HG03565 (cell line): ENCODE measurements around the gene ADCYAP1.

Source experiments
- ATAC-seq: cut with Tn5 transposase; IDR thresholded peaks from one replicate; pipeline ENCODE4 v1.9.1; 2021; ENCODE audit warnings: mild to moderate bottlenecking, moderate library complexity; ENCODE audit not compliant: unreplicated experiment

Gene ADCYAP1

DNA sequence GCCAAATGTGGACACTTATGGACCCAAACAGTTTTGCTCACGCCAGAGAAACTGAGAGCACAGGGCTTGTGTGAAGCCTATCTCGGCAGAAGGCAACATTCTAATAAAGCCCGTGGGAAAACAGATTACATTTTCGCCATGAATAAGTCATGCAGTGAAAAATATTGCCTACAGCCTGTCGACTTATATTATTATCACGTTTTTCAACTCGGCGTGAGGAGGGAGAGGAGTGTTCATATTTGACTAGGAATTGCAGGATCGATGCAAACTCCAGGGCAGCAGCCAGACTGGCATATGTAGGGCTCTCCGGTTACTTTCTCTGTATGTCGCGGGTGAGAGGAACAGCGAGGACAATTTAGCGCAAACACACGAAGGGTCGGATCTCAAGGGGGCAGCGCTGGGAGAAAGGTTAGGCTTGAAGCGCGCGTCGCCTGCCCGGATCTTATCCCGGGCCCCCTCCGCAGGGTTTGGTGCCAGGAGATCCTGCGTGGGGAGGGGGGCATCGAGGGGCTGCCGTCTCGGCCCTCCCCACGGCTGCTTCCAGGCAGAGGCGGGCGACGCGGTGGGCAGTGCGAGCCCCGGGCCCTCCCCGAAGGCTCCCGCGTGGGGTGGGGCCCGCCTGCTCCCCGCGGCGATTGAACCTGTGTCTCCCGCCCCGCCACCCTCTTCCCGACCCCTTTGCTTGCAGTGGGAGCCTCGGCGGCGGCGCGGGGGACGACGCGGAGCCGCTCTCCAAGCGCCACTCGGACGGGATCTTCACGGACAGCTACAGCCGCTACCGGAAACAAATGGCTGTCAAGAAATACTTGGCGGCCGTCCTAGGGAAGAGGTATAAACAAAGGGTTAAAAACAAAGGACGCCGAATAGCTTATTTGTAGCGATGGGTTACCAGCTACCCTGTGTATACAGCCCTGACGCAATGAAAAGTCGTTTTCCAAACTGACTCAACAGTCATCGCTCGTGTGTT, 4.4 kb downstream of the ADCYAP1 start:
- no peak for ATAC-seq

DNA sequence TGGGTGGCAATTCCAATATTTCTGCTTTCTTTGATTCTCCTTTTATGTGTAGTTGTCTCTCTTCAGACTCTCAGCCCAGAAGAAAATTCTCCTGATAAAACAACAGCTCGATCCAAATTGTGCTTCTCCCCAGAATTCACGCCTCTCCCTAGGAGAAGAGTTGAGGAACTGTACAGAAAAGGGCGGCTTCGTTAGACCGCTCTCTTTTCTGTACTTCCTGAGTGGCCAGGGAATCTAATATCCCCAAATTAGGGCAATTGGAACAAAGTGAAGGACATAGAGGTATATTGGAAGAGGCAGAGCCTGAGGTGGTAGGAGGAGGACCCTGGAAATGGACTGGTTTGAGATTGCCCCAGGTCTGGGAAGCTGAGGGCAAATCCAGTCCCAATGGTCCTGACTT, 5.6 kb downstream of the ADCYAP1 start:
- no peak for ATAC-seq

DNA sequence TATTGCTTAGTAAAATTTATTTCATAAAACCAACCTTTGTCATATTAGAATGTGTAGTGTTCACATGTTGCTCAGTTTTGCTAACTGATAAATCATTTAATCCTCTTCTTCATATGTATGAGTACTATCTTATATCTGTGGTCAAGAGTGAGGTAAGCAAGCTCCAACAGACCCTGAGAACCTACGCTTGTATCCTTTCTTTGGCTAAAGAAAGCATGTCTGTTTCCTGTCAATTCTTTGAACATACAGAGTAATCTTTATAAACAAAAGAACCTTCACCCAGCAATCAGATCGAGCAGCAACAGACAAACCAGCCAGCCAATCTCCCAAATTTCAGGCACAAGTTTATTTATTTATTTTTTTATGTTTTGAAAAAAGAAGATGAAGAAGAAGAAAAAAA, 6.4 kb downstream of the ADCYAP1 start:
- no peak for ATAC-seq

DNA sequence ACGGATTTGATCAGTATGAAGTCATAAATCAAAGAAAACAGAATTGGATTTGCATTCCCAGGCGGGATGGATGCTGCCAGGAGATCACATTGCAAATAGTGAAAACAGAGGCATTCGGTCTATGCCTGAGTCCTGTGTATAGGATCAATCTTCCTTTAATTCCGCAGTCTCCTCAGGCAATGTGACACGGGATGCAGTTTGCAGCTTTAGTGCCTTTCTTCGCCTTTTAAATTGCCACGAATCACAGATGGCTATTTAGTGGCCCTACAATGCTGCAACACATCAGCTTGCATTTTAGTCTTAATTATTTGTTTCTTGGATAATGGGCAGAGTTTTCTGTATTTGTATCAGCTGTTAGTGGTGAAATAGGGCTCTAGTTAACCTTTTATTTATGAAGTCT, 6.8 kb downstream of the ADCYAP1 start:
- ATAC-seq: no peak

DNA sequence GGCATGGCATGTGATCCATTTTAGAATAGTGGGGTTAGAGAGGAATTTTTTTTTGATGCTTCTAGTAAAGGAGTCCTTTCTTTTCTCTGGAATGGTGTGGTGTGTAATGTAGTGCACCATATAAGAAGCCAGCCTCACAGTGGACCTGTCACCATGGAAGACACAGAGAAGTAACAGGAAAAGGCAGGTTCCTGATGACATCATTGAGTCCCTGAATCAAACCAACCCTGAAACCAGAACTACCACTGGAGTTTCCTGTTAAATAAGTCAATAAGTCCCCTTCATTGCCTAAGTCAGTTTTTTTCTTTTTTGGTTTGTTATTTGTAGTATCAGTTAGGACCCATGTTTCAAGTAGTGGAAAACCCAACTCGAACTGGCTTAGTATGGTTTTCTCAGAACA, 11.9 kb downstream of the ADCYAP1 start:
- no peak for ATAC-seq

DNA sequence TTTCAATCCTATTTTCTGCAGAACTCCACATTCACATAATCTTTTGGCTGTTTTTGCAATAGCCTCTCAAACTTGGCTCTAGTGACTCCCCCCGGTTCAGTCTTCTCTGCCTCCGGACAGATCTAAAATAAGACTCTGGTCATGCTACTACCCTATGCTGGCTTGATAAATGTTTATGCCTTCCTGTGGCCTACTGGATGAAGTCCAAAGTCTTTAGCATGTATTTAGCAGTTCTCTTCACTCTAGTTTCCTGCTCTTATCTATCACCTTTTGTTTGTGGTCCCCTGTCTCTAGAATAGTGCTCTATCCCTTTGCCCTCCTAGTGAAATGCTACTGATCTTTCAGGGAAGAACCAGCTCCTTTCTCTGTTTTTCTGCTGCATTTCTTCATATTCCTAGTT, 14.4 kb downstream of the ADCYAP1 start:
- ATAC-seq: no peak

DNA sequence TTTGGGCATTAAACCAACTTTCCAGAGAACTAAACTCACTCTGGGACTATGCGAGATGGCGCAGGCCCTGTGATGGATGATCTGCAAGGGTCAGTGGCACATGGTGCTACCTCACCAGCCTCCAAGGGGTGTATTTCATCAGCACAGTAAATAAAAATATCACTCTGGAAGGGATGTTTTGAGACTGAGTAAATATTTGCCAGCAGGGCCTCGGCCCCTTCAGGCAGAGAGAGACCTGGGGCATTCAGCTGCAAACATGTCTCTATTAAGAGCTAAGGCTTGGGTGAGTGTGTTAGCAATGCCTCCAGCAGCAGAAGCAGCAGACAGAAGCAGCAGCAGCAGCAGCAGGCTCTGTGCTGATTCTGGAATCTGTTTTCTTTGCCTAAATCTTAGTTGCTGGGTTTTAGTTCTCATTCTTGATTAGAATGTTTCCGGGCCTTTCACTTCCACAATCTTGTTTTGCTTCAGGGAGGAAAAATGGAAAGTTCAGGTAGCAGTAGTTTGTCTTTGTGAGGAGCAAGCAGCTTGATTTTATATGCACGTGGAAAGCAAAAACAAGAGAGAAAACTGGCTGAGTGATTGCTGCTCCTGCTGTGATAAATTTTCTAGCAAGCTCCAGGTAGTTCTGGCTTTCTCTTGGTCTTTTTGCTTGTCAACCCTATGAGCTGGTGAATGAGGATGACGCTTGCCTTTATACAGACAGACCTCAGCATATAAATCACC, 18.6 kb downstream of the ADCYAP1 start:
- no peak for ATAC-seq

DNA sequence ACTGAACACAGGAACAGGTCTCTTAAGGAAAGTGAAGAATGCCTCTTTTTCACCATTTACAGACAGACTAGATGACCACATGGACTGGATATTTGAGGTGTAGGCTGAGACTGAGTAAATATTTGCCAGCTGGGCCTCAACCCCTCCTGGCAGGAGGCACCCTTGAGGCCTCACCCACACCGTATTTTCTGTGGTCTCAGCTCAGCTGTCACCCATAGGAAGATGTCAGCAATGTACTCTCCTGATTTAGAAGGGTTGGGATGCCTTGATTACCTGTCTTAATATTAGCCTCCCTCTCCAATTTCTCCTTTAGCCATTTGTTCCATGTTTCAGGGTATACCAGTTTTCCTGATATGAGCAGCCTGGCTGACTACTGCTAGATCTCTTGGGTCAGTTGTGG, 20.3 kb downstream of the ADCYAP1 start:
- no peak for ATAC-seq

DNA sequence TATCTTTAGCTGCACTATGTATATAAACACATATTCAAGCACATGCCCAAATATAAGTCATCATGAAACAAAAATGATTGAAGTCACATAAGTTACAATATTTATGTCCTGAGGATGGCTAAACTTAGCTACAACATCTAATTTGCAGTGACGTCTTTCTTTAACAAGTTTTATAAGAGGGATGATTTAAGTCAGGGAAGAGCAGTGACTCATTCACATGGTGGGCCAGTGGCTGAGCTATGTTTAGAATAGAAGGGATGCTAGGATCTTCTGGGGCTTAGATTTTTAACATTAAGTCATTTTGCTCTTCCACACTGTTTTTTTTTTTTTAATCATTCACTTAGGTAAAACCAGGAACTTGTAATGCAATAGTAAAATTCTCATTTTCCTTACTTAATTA, 22.3 kb downstream of the ADCYAP1 start:
- no peak for ATAC-seq

DNA sequence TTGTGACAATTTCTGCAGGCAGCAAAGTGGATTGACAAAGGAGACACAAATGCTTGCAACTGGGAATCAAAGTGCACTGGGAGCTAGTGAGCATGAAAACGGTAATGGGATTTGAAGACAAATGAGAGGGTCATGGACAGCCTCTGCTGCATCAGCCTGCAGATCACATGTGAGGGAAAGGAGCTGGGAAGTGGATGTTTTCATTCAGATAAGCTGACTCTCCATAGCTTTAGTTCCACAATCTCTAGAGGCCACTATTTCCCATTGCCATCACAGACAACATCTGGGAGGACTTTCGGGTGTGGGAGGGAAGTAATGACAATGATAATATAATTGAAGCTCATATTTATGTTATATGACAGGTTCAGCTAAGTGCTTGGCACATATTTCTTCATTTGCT, 28.4 kb downstream of the ADCYAP1 start:
- no peak for ATAC-seq

DNA sequence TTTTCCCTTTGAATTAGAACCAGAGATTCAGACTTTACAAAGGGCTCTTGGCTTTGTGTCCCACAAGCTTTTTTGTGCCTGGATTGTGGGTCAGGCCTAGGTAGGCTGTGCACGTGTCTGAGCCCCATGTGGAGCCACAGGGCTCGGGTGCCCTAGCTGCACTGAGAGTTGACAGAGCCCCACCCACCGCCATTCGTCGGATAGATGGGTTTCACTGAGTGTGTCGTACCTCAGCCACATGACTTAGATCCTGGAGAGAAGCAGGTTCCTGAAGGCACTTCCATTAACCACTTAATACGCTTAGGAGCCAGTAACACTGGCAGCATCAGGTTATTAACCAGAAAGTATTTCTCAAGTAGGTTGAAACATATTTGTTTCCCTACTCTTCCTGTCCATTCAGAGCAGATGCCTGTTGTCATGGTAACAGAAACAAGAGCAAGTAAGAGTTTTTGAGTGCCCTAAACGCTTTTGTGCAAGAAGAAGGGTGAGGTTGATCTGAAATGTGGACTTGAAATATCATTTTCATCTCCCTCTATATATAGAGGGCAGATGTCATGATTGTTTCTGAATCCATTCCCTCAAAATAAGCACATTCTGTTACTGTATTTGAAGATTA, 30.0 kb downstream of the ADCYAP1 start:
- no peak for ATAC-seq

DNA sequence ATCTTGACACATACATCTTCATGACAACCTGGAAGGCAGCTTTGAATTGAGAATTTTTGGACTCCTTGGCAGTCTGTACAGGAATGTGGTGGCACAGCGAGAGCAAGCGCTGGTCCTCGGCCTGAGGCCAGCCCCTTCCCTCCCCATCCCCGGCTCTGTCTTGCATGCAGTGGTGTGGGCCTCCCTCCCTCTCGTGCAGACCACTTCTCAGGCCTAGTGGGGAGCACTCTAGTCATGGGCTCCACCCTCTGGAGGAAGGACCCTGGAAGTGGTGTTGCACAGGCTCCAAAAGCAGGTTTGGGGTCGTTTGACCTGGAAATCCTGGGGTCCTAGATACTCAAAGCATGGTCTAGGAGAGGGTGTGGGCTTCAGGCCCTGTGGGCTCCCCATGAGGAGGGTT, 32.3 kb downstream of the ADCYAP1 start:
- no peak for ATAC-seq

DNA sequence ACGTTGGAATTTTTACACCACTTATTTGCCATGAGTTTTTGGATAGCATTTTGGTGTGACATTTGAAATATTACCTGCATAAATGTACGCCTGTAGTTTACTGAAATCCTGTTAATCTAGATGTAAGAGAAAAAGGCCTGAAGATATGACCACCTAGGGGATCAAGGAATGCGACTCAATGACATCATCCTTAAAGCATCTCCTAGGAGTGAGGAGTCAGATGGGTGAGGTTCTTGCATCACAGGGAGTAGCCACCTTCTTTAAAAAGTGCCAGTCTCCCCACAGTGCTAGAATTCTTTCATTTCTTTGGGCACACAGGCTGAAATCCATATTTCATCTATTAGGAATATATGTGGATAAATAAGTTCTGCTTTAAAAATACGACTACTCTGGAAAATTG, 34.5 kb downstream of the ADCYAP1 start:
- ATAC-seq: no peak

DNA sequence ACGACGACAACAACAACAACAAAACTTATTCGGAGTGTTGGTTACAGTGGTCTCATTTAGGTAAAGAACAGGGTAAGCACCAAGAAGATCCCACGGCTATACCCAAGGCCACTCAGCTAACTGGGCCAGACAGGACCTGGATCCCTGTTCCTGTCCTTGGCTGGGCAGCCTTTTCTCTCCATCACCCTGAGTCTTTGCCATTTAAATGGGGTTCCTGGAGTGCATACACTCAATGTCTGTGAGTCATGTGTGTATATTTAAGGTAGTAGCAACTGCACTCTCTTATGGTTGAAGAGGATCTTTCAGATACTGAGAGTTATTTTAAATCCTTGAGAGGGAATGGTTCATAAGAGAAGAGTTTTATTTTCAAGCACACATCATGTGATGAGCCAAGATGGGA, 35.3 kb downstream of the ADCYAP1 start:
- no peak for ATAC-seq

DNA sequence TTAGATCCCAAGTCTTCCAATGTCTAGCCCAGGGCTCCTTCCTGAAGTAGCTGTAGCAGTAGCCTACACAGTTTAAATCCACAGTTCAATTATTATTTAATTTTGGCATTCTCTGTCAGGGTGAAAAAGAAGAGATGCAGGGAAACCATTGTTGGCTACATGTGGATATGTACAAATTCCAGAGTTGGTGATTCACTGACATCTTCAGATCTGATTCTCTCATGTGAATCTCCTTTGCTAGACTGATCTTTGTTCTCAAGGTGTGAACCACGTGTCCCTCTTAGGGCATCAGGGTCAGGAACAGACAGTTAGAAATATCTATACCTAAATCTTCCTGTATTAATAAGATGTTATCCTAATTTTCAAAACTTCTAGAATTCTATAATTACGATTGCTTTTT, 36.7 kb downstream of the ADCYAP1 start:
- no peak for ATAC-seq

DNA sequence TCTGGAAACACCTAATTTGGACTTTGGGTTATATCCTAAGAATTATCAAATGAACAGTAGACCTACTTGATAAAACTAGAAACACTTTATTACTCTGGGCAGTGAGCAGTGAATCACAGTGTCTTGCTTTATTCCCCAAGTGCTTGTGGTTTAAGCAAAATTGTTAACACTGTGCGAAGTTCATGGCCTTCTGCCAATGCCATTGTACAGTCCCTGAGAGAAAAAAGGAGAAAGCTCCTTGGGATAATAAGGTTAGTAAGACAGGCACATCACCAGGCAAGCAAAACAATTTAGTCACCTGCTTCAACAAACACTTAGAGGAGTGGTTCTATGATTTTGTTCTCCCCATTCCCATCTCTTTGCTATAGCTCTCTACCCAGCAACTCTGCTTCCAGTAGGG, 39.8 kb downstream of the ADCYAP1 start:
- ATAC-seq: no peak

DNA sequence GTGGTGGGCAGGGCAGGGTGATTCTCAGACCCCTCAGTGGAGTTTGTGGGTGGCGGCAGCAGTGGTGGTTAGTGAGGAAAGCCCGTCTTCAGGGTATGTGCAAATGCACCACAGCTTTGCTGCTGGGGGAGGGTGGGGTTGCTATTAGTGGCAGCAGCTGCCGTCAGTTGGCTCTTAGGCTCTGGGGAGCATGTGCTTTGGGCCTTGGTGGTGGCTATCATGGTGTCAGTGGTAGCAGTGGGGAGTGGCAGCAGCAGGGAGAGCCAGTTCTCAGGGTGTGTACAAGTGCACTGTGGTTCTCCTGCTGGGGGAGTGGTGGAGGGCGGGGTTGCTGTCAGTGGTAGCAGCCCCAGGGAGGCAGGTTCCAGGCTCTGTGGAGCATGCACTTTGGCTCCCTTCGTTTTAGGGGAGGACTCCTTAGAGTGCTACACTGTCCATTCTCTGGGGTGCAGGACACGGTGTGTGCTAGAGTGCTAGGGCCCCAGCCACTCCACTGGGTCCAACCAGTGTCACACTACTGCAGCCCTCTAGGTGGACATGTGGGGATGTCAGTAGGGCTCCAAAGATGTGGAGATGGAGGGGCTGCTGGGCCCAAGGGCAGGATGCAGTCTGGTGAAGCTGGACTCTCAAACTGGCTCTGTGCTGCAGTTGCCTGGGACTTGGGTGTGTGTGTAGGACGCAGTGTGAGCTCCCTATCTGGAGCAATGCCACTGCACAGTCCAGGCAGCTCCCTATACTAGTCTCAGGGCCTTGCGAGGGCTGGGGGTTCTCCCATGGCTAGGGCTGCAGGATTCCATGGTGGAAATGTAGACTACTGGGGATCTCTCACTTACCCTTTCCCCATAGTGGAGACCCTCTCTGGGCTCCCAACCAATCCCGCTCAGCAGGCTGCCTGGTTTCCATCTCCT, 45.3 kb downstream of the ADCYAP1 start:
- ATAC-seq: no peak

DNA sequence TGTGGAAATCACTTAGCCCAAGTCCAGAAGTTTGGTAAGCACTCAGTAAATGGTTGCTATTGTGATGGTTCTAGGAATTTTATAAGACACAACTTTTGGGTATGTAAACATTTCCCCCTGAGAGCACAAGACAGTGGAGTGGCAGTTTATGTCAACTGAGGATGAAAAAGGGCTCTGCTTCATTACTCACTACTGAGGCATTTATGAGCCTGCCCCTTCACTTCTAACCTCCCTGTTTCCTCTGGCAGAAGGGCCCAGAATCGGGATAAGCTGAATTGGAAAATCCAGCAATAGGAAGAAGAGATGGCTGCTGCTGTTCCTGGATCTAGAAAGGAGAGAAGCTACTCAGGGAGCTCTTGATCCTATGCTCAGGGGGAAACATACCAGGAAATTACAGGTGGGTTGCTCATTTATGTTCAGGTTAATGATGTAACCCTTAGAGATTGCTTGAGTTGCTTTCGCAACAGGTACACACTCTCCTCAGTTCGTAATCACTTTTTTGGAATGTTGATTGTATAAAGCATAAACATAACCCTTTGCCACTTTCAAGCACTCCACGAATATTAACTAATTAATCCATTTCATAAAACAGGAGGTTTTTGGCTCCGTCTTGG, 46.3 kb downstream of the ADCYAP1 start:
- no peak for ATAC-seq

DNA sequence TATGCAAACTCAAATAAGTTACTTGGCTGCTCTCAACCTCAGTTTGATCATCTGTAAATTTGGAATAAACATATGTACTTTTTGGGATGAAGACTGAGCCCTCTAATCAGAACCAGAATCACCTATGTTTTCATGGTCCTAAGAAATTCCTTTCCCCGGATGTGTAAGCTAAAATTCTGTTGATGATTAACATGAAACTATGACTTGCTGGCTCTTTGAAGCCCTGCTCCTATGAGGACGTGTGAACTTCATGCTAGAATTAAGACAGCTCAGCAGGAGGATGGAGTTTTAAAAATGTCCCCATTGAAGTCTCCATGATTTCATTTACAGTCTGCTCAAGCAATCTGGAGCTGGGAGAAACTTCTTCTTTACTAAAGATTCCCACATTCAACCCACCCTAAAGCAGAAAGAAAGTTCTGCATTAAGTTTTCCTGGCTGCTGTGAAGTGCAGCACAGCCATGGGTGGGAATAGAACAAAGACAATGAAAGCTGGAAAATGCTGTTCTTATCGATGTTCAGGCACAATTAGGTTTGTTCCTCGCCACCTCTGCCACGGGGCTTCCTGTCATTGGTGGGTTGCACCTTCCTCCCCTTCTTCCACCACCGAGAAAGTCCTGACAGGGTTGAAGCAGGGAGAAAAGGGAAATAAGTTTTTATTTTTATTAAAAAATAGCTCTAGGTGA, 50.9 kb downstream of the ADCYAP1 start:
- no peak for ATAC-seq

DNA sequence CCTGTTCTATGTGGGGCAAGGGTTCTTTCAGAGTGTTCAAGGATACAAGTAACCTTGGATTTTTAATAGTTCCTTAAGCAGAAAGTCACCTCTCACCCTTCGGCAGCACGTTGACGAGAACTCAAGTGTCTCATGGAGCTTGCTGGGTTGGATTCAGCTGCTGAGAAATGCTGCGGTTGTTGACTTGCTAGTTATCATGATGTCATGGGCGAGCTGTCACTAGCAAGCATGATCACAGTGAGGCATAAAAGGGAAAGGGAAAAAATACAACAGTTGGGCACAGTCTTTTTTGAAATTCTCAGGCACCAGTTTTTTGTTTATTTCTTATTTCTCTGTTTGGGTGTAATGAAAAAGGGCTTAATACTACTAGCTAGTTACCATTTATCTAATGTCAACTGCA, 53.2 kb downstream of the ADCYAP1 start:
- ATAC-seq: no peak
